ENCODE data around the gene LMTK2.
"Not testable (repeated sequence)": the region's sequence is repeated elsewhere in the genome, so short reads cannot be mapped to it uniquely, and the experiment has no call there.

LMTK2 gene

GRCh38 chr7:98205162-98205845 lies 98.6 kb downstream of the LMTK2 start:
- DNase-seq, result no peak

DNA sequence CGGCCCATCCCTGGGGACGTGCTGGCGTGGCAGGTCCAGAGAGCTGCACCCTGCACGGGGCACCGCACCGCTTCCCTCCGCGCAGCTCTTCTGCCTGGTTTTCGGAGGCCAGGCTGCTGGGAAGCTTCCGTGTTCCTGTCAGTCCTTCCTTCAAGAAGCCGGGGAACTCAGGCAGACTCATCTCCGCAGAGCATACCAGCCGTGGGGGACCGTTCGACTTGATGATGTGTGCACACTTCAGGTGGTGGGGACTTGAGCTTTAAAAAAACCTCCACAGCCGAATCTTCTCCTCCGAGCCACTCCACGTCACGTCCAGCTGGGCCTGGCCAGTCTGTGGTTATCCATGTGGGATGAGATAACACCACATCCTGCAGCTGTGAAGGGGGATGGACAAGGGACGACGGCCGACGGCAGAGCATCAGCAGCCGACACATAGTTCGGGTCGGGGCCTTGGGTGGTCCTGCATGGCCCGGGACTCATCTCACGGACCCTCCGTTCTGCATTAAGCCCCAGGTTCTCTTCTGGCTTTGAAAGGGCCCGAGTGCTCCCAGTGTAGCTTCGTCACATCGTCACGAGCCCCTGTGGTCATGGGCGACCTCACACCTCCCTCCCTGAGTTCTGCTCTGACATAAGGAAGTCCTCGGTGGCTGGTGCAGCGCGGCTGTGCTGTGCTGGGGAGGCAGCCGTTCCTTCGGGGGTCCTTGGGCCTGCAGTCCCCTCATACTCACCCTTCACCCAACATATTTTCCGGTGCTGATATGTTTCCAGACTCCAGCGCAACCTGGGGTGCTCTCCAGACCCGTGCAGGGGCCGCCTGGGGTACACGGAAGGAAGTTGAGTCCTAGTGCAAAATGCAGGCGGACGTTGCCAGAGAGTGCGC lies 100.0 kb downstream of the LMTK2 start:
- DNase-seq, result no peak

DNA sequence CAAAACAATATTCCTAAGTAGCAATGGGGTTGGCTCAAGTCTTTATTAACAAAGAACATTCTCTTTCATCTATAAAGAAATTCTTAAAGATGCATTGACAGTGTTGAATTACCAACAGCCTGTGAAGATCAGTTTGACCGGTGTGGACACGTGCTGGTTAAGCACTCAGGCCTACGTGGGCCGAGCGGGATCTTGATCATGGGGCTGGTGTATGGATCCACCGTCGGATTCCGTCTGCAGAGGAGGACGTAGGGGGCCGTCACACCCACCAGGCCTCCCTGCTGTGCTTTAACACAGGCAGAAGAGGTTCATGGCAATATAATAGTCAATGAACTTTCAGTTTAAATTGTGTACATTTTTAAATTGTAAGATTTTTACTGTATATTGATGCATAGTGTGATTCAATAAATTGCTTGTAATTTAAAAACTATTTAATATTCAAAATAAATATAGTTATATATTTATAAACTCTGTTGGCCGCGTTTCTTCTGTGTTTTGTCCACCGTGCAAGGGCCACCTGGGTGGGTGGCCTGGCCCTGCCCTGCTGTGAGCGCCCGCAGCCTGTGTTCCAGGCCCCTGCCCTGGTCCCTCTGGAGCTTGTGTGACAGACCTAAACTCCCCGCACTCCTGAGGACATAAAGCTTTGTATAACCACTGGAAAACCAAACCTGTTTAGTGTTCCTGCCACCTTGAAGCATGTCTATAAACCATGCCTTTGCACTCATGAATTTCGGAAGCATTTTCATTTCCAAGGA lies 102.7 kb downstream of the LMTK2 start:
- no peak for DNase-seq

GRCh38 chr7:98210513-98211220 lies 104.0 kb downstream of the LMTK2 start:
- peak; percentile 14 for DNase-seq

DNA sequence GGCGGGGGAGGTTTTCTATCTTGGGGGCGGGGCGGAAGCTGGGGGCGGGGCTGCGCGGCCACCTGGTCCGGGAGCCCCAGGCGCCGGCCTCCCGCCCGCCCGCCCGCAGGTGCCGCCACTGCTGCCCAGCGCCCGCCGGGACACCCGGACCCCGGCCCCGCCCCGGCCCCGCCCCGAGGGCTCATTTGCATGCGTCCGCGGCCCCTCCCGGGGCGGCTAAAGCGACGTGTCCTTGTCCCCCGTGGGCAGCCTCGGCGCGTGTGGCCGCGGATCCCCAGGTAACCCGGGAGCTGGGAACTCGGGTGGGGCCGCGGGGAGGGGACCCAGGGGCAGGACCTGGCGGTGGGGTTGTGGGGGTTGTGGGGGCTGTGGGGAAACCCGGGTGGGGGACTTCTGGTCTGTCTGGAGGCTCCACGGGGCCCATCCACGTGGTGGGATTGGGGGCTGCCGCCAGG lies 104.6 kb downstream of the LMTK2 start, which contains the start of gene BHLHA15:
BHLHA15 (plus strand) TSS at position 219 of the 455 bp plus-strand sequence. CDS start 871 bp downstream, outside the sequence.
- DNase-seq, result peak; percentile 26

DNA sequence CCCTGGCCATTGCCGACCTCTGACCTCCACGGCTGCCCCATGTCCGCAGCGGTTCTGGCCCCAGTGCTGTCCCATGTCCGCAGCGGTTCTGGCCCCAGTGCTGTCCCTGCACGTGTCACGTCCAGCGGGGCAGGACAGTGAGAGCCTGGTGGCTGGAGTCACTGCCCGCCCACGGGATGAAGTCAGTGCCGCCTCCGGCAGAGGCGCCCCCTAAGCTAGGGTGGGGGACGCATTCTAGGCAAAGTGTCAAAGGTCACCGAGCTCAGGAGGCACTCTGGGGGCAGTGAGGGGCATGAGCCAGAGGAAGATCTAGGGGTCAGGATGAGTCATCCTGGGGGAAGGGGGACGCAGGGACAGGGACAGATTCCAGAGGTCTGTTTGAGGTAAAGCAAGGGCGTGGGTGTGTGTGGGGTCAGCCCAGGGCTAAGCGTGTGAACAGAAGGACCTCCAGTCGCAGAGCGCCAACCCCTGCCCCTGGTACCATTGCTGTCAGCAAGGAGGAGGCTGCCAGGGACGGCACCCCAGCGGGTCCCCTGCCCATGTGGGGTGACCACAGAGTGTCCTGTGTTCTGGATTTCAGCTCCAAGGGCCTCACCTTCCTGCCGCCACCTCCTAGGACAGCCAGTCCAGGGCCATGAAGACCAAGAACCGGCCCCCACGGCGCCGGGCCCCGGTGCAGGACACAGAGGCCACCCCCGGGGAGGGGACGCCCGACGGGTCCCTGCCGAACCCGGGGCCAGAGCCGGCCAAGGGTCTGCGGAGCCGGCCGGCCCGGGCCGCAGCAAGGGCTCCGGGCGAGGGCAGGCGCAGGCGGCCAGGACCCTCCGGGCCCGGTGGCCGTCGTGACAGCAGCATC lies 105.2 kb downstream of the LMTK2 start:
- DNase-seq, result no peak

DNA sequence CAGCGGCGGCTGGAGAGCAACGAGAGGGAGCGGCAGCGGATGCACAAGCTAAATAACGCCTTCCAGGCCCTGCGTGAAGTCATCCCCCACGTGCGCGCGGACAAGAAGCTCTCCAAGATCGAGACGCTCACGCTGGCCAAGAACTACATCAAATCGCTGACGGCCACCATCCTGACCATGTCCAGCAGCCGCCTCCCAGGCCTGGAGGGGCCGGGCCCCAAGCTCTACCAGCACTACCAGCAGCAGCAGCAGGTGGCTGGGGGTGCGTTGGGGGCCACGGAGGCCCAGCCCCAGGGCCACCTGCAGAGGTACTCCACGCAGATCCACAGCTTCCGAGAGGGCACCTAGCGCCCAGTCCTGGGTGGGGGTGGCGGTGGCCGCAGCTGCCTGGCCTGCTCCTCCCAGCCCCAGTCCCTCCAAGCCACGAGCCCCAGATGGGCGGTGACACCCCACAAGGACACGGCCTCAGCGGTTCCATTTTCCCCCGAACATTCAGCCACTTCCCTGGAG lies 105.9 kb downstream of the LMTK2 start:
- DNase-seq, result no peak

DNA sequence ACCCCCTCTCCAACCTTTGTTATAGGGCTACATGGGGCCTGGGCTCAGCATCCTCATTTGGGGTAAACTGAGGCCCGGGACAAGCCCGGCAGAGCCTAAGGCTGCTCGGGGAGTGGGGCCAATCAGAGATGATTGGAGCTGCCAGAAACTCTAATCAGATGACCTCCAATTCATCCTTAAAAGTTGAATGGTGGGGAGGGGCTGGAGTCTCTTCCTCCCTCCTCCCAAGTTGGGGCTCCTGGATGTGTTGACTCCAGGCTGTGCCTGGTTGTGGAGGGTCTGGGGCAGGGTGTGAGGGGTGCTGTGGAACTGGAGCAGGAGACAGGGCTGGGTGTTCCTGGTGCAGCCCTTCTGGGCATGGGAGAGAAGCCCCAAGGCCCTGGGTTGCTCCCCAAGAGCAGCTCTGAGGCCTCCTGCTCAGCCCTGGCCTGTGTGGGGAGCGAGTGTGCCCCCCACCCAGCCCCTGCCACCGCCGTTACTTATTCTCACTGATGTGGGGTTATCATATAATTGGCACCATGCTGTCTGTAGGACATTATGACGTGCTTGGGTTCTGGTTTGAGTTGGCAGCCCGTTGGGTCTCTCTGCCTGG lies 106.7 kb downstream of the LMTK2 start:
- DNase-seq, result no peak

DNA sequence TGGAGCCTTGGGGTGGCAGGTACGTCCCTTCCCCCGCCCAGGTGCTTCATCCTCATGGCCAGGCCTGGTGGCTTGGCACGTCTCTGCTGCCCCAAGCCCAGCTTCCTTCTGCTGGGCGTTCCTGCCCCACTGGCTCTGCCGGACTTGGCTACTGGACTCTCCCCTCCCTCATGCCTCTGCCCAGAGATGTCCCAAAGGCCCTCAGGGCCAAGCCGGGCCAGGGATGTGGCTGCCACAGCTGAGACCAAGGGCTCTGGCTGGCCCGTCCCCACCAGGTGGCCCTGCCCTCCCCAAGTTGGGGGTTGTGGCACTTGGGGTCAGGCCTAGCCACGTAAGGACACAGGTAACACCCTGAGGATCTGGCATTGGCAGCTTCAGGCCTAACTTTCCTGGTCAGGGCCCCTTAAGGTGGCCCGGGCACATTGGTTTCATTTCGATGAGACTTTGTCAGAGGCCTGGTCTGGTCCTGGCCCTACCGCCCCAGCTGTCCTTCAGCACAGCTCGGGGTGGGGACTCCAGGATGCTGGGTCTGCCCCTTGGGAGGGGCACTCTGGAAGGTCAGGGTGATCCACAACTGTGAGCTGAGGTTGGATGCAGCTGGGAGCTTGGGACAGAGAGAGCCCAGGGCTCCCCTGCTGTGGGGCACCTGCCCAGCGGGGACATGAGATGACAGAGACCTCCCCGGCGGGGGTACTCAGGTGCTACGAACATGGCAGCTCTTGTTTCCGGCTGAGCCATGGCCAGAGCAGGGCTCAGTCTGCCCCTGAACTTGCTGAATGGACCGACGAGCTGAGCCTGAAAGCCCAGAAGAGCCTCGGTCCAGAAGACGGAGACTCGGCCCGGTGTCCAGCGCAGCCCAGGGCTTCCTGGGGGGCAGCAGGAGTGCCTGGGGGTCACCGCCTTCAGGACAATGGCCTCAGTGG lies 107.5 kb downstream of the LMTK2 start:
- no peak for DNase-seq

DNA sequence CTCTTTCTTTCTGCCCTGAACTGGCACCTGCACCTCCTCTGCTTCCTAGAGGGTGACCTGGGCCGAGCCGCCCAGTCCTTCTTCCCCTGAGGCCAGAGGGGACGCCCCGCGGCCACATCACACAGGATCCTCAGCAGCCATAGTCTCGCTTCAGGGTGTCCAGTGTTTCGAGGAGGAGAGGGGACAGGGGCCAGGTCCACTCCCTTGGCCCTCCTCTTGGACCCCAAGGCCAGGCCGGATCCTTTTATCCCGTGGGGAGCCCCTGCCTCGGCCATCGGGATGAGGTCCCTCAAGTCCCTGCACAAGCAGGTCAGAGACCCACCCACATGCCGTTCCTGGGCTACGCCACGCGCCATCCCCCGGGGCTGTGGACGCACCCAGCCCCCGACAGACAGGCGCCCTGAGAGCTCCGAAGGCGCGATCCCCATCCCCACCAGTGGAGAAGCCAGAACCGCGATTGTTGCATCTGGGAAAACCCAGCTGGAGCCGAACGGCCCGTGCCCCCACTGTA lies 108.2 kb downstream of the LMTK2 start:
- no peak for DNase-seq

DNA sequence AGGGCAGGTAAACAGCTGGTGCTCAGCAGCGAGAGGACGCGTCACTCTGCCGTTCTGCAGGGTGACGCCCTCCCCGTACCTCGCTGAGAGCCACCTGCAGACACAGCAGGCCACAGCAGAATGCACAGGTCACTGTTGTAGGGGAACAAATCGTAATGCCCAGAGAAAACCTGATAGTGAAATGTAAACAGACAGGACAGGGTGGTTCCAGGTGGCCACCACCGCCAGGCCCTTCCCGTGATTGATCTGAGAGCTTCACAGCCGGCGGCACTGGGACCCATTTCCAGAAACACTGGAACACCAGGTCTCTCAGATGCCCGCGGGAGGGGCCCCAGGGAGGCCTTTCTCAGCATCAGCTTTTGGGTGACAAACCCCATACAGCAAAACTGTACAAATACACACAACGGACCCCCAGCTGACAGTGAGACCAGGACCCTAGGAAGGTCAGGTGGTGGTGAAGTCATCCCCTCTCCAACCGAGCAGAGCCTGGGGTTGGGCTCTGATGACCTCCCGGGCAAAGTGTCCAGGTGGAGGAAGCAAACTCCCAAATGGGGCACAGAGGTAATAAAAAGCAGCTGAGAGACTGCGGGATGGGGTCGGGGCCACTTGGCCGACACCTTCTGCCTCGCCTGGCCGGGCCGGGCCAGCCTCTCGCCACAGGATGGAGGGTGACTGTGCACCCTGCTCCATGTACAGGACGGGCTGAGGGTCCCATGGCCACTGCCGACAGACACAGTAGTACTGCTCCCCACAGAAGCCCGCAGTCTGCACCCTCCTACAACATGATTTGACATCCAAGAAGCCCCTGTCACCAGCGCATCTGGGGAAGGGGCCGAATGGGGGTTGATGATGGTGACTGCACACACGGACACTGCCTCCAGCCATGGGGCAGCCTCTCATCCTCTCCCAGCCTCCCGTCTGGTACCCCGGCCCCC lies 109.2 kb downstream of the LMTK2 start:
- DNase-seq, result no peak

DNA sequence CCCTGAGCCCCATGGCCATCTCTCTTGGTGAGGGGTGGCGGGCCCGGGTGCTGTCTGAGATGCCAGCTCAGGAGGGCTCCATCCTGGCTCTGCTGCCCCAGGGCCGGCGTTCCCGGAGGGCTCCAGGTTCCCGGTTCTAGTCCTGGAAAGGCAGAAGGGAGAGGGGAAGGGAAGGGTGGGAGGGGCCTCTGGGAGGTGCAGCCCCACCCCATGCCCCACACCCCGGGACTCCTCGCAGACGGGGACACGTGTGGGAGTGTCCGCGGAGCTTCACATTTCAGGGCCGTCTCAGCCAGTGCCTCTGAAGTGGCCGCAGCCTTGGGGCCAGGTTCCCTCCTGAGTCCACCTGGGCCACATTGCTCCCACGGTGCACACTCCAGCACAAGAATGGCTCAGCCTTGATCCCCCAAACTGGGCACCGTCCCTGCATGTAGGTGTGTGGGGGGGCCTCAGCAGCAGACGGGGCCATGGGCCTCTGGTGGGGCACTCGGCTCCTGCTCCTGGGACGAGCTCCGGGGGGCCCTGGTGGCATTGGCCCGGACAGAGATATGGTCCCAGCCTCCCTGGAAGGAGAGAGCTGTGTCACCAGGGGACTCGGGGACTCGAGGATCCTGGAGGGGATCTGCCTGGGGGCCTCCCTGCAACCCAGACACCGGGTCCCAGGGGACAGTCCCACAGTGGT lies 110.4 kb downstream of the LMTK2 start:
- DNase-seq, result no peak

GRCh38 chr7:98217623-98218582 lies 111.2 kb downstream of the LMTK2 start:
- no peak for DNase-seq

GRCh38 chr7:98219382-98219781 lies 112.7 kb downstream of the LMTK2 start:
- not testable (repeated sequence) for DNase-seq

GRCh38 chr7:98221611-98222532 lies 115.2 kb downstream of the LMTK2 start:
- DNase-seq, result no peak
